HCT116 (cell line): Measurements from ENCODE around the gene BCL2L15. TPM values are rescaled to one million over a fixed set of nuclear protein-coding genes. Genes with fewer than 3 reads are reported as not detected.

Experiments
- ATAC-seq: fragments of 200-7000 bp; cut with Tn5 transposase; 2 replicates; pipeline ENCODE4 v1.9.1; 2020; ENCODE audit warnings: mild to moderate bottlenecking, moderate library complexity
- BruUV-seq: library from RNA; stranded (reverse); fragments of 400-500 nt; replicated peaks from 2 replicates; lab custom pipeline; 2021; lab: Mats Ljungman, UMichigan
- CTCF ChIA-PET: fragments of 300-600 bp; sonication (Branson Sonifier 250); formaldehyde crosslinking; loops from one replicate; lab custom pipeline; 2021; ENCODE audit warnings: antibody characterized with exemption; lab: Charles Lee
- POLR2A ChIA-PET: fragments of 300-600, 350-600 bp; sonication (Branson Sonifier 250); formaldehyde crosslinking; loops from one replicate; lab custom pipeline; 2021; ENCODE audit warnings: antibody characterized with exemption; lab: Charles Lee
- RAD21 ChIA-PET, 2 experiments: fragments of 300-600 bp; sonication (Branson Sonifier 250); formaldehyde crosslinking; loops; one replicate each; lab custom pipeline; 2023; ENCODE audit warnings: low total read pairs in 2 of 2; ENCODE audit not compliant: uncharacterized antibody in 2 of 2, unreplicated experiment in 2 of 2, low non-redundant PET in 1 of 2; lab: Charles Lee
- DNase-seq: peaks from one replicate; pipeline ENCODE4 v3.0.0-alpha.2; 2010; ENCODE audit warnings: low read depth, low spot score
- H2AFZ ChIP-seq: fragments of 200-600 bp; shearing (Covaris generic), sonication (generic); 2 replicates; pipeline ENCODE4 v1.6.1; 2017; ENCODE audit warnings: low read depth, mixed run types, mixed read lengths, antibody characterized with exemption, low read length; ENCODE audit not compliant: poor library complexity, severe bottlenecking
- H3K27ac ChIP-seq: 2 replicates; pipeline ENCODE4 v1.5.1; 2012; ENCODE audit warnings: low read depth, low read length
- H3K27me3 ChIP-seq: fragments of 200-600 bp; sonication (generic); 2 replicates; pipeline ENCODE4 v1.6.1; 2016; ENCODE audit warnings: mixed run types, low read length, mixed read lengths; ENCODE audit not compliant: insufficient read depth
- H3K36me3 ChIP-seq, 2 experiments: fragments of 200-500 bp in 1 of 2; fragments of 200-600 bp in 1 of 2; sonication (Bioruptor generic) in 1 of 2; sonication (generic) in 1 of 2; 2 replicates each; pipeline versions ENCODE4 v1.5.1 to v1.6.1; 2014 to 2016; ENCODE audit warnings: low read length in 2 of 2, inconsistent platforms in 1 of 2, mixed read lengths in 1 of 2, mixed run types in 1 of 2; ENCODE audit not compliant: insufficient read depth in 2 of 2, control insufficient read depth in 1 of 2
- H3K4me1 ChIP-seq, 2 experiments: fragments of 200-600 bp in 1 of 2; sonication (generic) in 1 of 2; 2 replicates each; pipeline versions ENCODE4 v1.5.1 to v1.6.1; 2012 to 2017; ENCODE audit warnings: low read length in 2 of 2, inconsistent platforms in 1 of 2, mild to moderate bottlenecking in 1 of 2, mixed read lengths in 1 of 2, mixed run types in 1 of 2, moderate library complexity in 1 of 2; ENCODE audit not compliant: insufficient read depth in 2 of 2, control insufficient read depth in 1 of 2
- H3K4me2 ChIP-seq: fragments of 200-600 bp; sonication (generic); 2 replicates; pipeline ENCODE4 v1.6.1; 2017; ENCODE audit warnings: mixed run types, low read length, mixed read lengths
- H3K4me3 ChIP-seq, 2 experiments: fragments of 200-600 bp in 1 of 2; sonication (generic) in 1 of 2; replicated peaks in 1 of 2; 2 replicates each; pipeline ENCODE4 v1.5.1; 2011 to 2016; ENCODE audit warnings: low read length in 2 of 2, control low read depth in 1 of 2, low read depth in 1 of 2, mild to moderate bottlenecking in 1 of 2, mixed read lengths in 1 of 2, mixed run types in 1 of 2
- H3K79me2 ChIP-seq: fragments of 200-600 bp; sonication (generic); 2 replicates; pipeline ENCODE4 v1.6.1; 2017; ENCODE audit warnings: mild to moderate bottlenecking, mixed run types, low read length, moderate library complexity, mixed read lengths; ENCODE audit not compliant: insufficient read depth
- H3K9ac ChIP-seq: fragments of 200-600 bp; sonication (generic); 2 replicates; pipeline ENCODE4 v1.6.1; 2016; ENCODE audit warnings: low read length, mixed read lengths
- H3K9me2 ChIP-seq: fragments of 200-600 bp; sonication (generic), shearing (Covaris generic); 2 replicates; pipeline ENCODE4 v1.6.1; 2017; ENCODE audit warnings: mixed run types, mild to moderate bottlenecking, moderate library complexity; ENCODE audit not compliant: insufficient read depth
- H3K9me3 ChIP-seq, 2 experiments: fragments of 200-500 bp in 1 of 2; fragments of 200-600 bp in 1 of 2; sonication (Bioruptor generic) in 1 of 2; sonication (generic) in 1 of 2; 2 replicates each; pipeline ENCODE4 v1.6.1; 2014 to 2017; ENCODE audit warnings: low read length in 2 of 2, mixed read lengths in 2 of 2, inconsistent platforms in 1 of 2, low read depth in 1 of 2, mild to moderate bottlenecking in 1 of 2, mixed run types in 1 of 2, moderate library complexity in 1 of 2; ENCODE audit not compliant: control insufficient read depth in 1 of 2, insufficient read depth in 1 of 2
- H4K20me1 ChIP-seq: fragments of 200-600 bp; sonication (generic), shearing (Covaris generic); 2 replicates; pipeline ENCODE4 v1.6.1; 2017; ENCODE audit warnings: mixed run types, mild to moderate bottlenecking, moderate library complexity; ENCODE audit not compliant: insufficient read depth
- ELF1 ChIP-seq: IDR thresholded peaks from 2 replicates; pipeline ENCODE4 v1.6.1; 2012; ENCODE audit warnings: low read depth, borderline replicate concordance
- EZH2 ChIP-seq: fragments of 200-600 bp; sonication (generic); IDR thresholded peaks from 2 replicates; pipeline ENCODE4 v1.6.1; 2017; ENCODE audit warnings: antibody characterized with exemption, mixed run types
- JUND ChIP-seq: IDR thresholded peaks from 2 replicates; pipeline ENCODE4 v1.6.1; 2012
- POLR2A ChIP-seq: IDR thresholded peaks from 2 replicates; pipeline ENCODE4 v1.7.0; 2011; ENCODE audit warnings: borderline replicate concordance; ENCODE audit not compliant: insufficient read depth, insufficient read length; ENCODE audit errors: extremely low read depth
- POLR2AphosphoS5 ChIP-seq: IDR thresholded peaks from 2 replicates; pipeline ENCODE4 v1.6.1; 2011; ENCODE audit warnings: mild to moderate bottlenecking, low read depth, low read length, moderate library complexity
- SIN3A ChIP-seq: IDR thresholded peaks from 2 replicates; pipeline ENCODE4 v1.6.1; 2012; ENCODE audit warnings: low read depth
- SP1 ChIP-seq: IDR thresholded peaks from 2 replicates; pipeline ENCODE4 v1.6.1; 2012; ENCODE audit warnings: low read depth
- SRF ChIP-seq: IDR thresholded peaks from 2 replicates; pipeline ENCODE4 v1.6.1; 2012; ENCODE audit warnings: low read depth
- TCF7L2 ChIP-seq: IDR thresholded peaks from 2 replicates; pipeline ENCODE4 v1.7.0; 2011; ENCODE audit warnings: borderline replicate concordance, inconsistent platforms; ENCODE audit not compliant: insufficient read depth, insufficient read length; ENCODE audit errors: extremely low read depth
- YY1 ChIP-seq: IDR thresholded peaks from 2 replicates; pipeline ENCODE4 v1.6.1; 2011; ENCODE audit warnings: low read length, low read depth, moderate library complexity, mild to moderate bottlenecking; ENCODE audit not compliant: insufficient replicate concordance; ENCODE audit errors: extremely low read depth
- ZFX ChIP-seq: fragments of 450-650 bp; IDR thresholded peaks from 2 replicates; pipeline ENCODE4 v1.6.1; 2017
- intact Hi-C: fragments of 100-400 bp; cut with micrococcal nuclease; formaldehyde crosslinking; loops from 2 replicates; pipeline ENCODE4 v1.10.0; 2022
- total RNA-seq: library from RNA; stranded (reverse); gene quantifications from one replicate; pipeline ENCODE4 v1.2.1, GENCODE V29; 2021; ENCODE audit not compliant: unreplicated experiment
- TF ChIP-seq, protein P1 (sequence below): IDR thresholded peaks from 2 replicates; pipeline ENCODE4 v1.6.1; 2012
- TF ChIP-seq, protein P2 (sequence below): IDR thresholded peaks from 2 replicates; pipeline ENCODE4 v1.6.1; 2012
- TF ChIP-seq, protein P3 (sequence below), 3 experiments: fragments of 200-600 bp in 1 of 3; sonication (generic) in 1 of 3; IDR thresholded peaks in 2 of 3; conservative IDR thresholded peaks in 1 of 3; 2 replicates each; pipeline ENCODE4 v1.5.1; 2012 to 2017; ENCODE audit warnings: low read depth in 2 of 3, low read length in 2 of 3, antibody characterized with exemption in 1 of 3, borderline replicate concordance in 1 of 3, control low read depth in 1 of 3, mild to moderate bottlenecking in 1 of 3, mixed read lengths in 1 of 3, mixed run types in 1 of 3, moderate library complexity in 1 of 3; ENCODE audit not compliant: insufficient read depth in 1 of 3

BCL2L15 gene
- total RNA-seq, 1 experiment from 2014 or later = 0.54 TPM

DNA sequence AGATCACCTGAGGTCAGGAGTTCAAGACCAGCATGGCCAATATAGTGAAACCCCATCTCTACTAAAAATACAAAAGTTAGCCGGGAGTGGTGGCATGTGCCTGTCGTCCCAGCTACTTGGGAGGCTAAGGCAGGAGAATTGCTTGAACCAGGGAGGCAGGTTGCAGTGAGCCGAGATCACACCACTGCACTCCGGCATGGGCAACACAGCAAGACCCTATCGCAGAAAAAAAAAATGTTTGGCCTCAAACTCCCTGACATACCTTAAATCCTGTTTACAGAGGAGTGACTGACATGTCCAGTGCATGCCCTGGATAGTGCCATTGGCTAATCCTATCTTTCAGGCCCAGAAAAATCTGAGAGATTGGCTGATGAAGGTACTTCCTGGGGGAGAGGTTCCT, 29.6 kb upstream of the BCL2L15 start:
- H3K79me2 ChIP-seq = no peaks in the 10 kb centered on the region
- no peaks in the 10 kb centered on the region for H3K27me3 ChIP-seq
- H4K20me1 ChIP-seq = no peaks in the 10 kb centered on the region
- TF ChIP-seq EZH2 (no peak), JUND (no peak)
- H3K9ac ChIP-seq = no peak overlapping the region
- BruUV-seq = no TSS peak
- no peaks in the 10 kb centered on the region for H3K9me2 ChIP-seq
- ATAC-seq (no peak), DNase-seq (no peak)
- intact Hi-C loops = no loop called here
- ChIA-PET RAD21 (no interaction called here), CTCF (no interaction called here), POLR2A (interaction anchor here (1.9 kb wide), 1 partner anchor 11 kb away, joined by 5 read pairs; no protein-coding TSS in a partner anchor)
- no peak overlapping the region for H3K4me3 ChIP-seq
- no peaks in the 10 kb centered on the region for H3K4me1 ChIP-seq
- H2AFZ ChIP-seq = no peak overlapping the region
- no peaks in the 10 kb centered on the region for H3K9me3 ChIP-seq
- no peak overlapping the region for H3K4me2 ChIP-seq
- H3K36me3 ChIP-seq = peaks cover 1 to 2% of the 10 kb centered on the region in 2 experiments; a peak in 1 of 4 replicates
- H3K27ac ChIP-seq = no peak overlapping the region

DNA sequence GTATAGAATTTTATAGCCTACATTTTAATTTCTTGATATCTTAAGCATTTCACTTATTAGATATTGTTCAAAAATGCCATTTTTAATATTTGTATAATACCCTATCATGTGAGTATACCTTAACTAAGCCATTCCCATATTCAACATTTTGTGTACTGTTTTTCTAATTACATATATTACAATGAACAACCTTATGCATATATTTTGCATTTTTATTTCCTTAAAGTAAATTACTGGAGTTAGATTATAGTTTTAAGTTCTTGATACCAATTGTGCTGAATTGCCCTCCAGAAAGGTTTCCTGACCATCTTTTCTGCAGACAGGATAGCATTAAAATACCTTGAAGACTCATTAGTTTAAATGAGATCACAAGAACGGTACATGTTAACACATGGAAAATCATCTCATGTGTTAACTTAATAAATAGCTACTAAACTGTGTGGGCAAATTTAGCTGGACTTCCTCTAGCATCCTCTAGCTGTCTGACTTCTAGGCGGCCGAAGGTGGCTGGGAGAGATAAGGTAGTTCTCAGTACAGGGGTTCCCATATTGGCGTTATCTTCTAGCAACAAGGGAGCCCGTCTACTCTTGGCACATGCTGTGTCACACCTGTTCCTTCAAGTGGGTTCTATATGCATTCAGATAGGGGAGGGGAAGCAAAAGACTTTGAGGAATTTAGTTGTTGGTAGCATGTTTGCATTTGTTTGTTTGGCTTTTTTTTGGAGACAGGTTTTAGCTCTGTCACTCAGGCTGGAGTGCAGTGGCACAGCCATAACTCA, 26.7 kb upstream of the BCL2L15 start:
- Histone ChIP-seq H3K4me2 (no peak overlapping the region), H3K79me2 (no peaks in the 10 kb centered on the region), H4K20me1 (no peaks in the 10 kb centered on the region), H3K36me3 (peaks cover 11 to 16% of the 10 kb centered on the region in 2 experiments; a peak in 3 of 4 replicates), H3K27ac (no peak overlapping the region), H3K9me2 (no peaks in the 10 kb centered on the region), H2AFZ (no peak overlapping the region), H3K9ac (no peak overlapping the region), H3K4me3 (no peak overlapping the region), H3K27me3 (no peaks in the 10 kb centered on the region), H3K4me1 (no peaks in the 10 kb centered on the region), H3K9me3 (no peaks in the 10 kb centered on the region)
- ATAC-seq (no peak), DNase-seq (no peak)
- intact Hi-C loops = no loop called here
- POLR2A ChIA-PET = no interaction called here
- TF ChIP-seq TCF7L2 = no peak
- TF ChIP-seq, protein P1, sequence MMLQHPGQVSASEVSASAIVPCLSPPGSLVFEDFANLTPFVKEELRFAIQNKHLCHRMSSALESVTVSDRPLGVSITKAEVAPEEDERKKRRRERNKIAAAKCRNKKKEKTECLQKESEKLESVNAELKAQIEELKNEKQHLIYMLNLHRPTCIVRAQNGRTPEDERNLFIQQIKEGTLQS = no peak
- TF ChIP-seq ZFX = no peak
- TF ChIP-seq SRF = no peak
- TF ChIP-seq POLR2A = no peak
- TF ChIP-seq, protein P2, sequence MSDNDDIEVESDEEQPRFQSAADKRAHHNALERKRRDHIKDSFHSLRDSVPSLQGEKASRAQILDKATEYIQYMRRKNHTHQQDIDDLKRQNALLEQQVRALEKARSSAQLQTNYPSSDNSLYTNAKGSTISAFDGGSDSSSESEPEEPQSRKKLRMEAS = no peak
- TF ChIP-seq SIN3A = no peak
- no peak for TF ChIP-seq POLR2AphosphoS5
- TF ChIP-seq, protein P3, sequence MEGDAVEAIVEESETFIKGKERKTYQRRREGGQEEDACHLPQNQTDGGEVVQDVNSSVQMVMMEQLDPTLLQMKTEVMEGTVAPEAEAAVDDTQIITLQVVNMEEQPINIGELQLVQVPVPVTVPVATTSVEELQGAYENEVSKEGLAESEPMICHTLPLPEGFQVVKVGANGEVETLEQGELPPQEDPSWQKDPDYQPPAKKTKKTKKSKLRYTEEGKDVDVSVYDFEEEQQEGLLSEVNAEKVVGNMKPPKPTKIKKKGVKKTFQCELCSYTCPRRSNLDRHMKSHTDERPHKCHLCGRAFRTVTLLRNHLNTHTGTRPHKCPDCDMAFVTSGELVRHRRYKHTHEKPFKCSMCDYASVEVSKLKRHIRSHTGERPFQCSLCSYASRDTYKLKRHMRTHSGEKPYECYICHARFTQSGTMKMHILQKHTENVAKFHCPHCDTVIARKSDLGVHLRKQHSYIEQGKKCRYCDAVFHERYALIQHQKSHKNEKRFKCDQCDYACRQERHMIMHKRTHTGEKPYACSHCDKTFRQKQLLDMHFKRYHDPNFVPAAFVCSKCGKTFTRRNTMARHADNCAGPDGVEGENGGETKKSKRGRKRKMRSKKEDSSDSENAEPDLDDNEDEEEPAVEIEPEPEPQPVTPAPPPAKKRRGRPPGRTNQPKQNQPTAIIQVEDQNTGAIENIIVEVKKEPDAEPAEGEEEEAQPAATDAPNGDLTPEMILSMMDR (IDR thresholded peaks at IDR 0.05 in 2 of 3, conservative IDR thresholded peaks at IDR 0.05 in 1 of 3; ENCODE audit: borderline replicate concordance in 1 of 3, insufficient read depth in 1 of 3, low read depth in 2 of 3, low read length in 2 of 3) = no peak
- no peak for TF ChIP-seq SP1
- TF ChIP-seq YY1 = no peak
- TF ChIP-seq JUND = no peak
- no peak for TF ChIP-seq ELF1
- RAD21 ChIA-PET = no interaction called here
- no TSS peak for BruUV-seq
- CTCF ChIA-PET = no interaction called here
